Measurements from ENCODE around the gene CERS4. TPM values are rescaled to one million over a fixed set of nuclear protein-coding genes. Genes with fewer than 3 reads are reported as not detected.
"Not testable (repeated sequence)": the region's sequence is repeated elsewhere in the genome, so short reads cannot be mapped to it uniquely, and the experiment has no call there.

CERS4 gene
- total and polyA plus RNA-seq, 4 donors: 30.7 to 67.8 (median 54.4) TPM

DNA sequence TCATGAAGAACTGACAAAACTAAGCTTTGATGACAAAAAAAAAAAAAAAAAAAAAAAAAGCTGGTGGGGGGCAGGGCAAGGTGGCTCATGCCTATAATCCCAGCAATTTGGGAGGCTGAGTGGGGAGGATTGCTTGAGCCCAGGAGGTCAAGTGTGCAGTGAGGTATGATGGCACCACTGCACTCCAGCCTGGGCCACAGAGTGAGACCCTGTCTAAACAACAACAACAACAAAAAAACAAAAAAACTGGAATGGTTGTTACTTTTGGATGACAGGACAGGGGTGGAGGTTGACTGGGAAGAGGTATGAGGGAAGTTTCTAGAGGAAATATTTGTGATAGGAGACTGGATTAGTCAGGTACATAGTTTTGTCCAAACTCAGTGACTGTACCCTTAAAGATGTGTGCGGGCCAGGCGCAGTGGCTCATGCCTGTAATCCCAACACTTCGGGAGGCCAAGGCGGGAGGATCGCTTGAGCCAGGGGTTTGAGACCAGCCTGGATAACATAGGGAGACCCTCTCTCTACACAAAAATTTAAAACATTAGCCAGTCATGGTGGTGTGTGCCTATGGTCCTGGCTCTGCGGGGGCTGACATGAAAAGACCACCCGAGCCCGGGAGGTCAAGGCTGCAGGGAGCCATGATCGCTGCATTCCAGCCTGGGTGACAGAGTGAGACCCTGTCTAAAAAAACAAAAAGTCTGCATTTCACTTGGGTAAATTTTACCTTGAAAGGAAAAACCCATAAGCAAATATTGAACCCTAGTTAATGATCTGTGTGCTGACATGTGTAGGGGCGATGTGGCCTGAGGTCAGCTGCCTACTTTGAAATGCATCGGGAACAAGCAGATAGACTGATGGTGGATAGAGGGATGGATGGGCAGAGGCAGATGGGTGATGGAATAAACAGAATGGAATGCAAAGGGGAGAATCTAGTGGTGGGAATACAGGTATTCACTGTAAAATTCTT is 37.0 kb downstream of the CERS4 start:
- H3K4me3 ChIP-seq: no peak overlapping the region
- H3K27me3 ChIP-seq (ENCODE audit: control insufficient read depth in 3 of 3, insufficient read depth in 3 of 3, low read length in 2 of 3): no peaks in the 10 kb centered on the region
- DNase-seq (no peak), ATAC-seq (ENCODE audit: insufficient read depth, low FRiP score) (no peak)
- no peak overlapping the region for H3K27ac ChIP-seq (ENCODE audit: low read depth in 1 of 2, low read length in 1 of 2)
- WGBS, 2 donors: 90 to 94% methylated on average over 11 of the region's 11 CpGs
- no peak overlapping the region for H3K9ac ChIP-seq (ENCODE audit: insufficient read depth in 1 of 2, low read length in 2 of 2)
- TF ChIP-seq CTCF (IDR thresholded peaks at IDR 0.05; ENCODE audit: control extremely low read depth, extremely low read depth): no peak
- H3K9me3 ChIP-seq (ENCODE audit: control insufficient read depth in 4 of 4, insufficient read depth in 3 of 4, low read length in 3 of 4): peaks cover 0 to 8% (median 3%) of the 10 kb centered on the region in 4 donors
- peaks cover 0 to under 1% (median 0%) of the 10 kb centered on the region in 5 donors for H3K4me1 ChIP-seq (ENCODE audit: control insufficient read depth in 5 of 5, insufficient read depth in 5 of 5, low read length in 5 of 5)
- peaks cover 0 to 19% (median 4%) of the 10 kb centered on the region in 4 donors for H3K36me3 ChIP-seq (ENCODE audit: control insufficient read depth in 4 of 4, insufficient read depth in 4 of 4, low read length in 4 of 4)

- H3K4me1 ChIP-seq (ENCODE audit: control insufficient read depth in 5 of 5, insufficient read depth in 5 of 5, low read length in 5 of 5); H3K27me3 ChIP-seq (ENCODE audit: control insufficient read depth in 3 of 3, insufficient read depth in 3 of 3, low read length in 2 of 3); H3K9ac ChIP-seq (ENCODE audit: insufficient read depth in 1 of 2, low read length in 2 of 2); DNase-seq; H3K4me3 ChIP-seq; H3K27ac ChIP-seq (ENCODE audit: low read depth in 1 of 2, low read length in 1 of 2); ATAC-seq (ENCODE audit: insufficient read depth, low FRiP score); H3K9me3 ChIP-seq (ENCODE audit: control insufficient read depth in 4 of 4, insufficient read depth in 3 of 4, low read length in 3 of 4): not testable (repeated sequence)
- peaks cover 0 to 13% (median 1%) of the 10 kb centered on the region in 4 donors for H3K36me3 ChIP-seq (ENCODE audit: control insufficient read depth in 4 of 4, insufficient read depth in 4 of 4, low read length in 4 of 4)
- WGBS, 2 donors: 93% methylated on average over 9 of the region's 9 CpGs
Observed at GRCh38 chr19:8247129-8247890, 38.1 kb downstream of the CERS4 start.

GRCh38 chr19:8248348-8249328 is 39.5 kb downstream of the CERS4 start:
- Histone ChIP-seq H3K9me3 (ENCODE audit: control insufficient read depth in 4 of 4, insufficient read depth in 3 of 4, low read length in 3 of 4) (no peaks in the 10 kb centered on the region), H3K27me3 (ENCODE audit: control insufficient read depth in 3 of 3, insufficient read depth in 3 of 3, low read length in 2 of 3) (no peaks in the 10 kb centered on the region), H3K9ac (ENCODE audit: insufficient read depth in 1 of 2, low read length in 2 of 2) (no peak overlapping the region), H3K4me1 (ENCODE audit: control insufficient read depth in 5 of 5, insufficient read depth in 5 of 5, low read length in 5 of 5) (no peaks in the 10 kb centered on the region), H3K27ac (ENCODE audit: low read depth in 1 of 2, low read length in 1 of 2) (no peak overlapping the region), H3K36me3 (ENCODE audit: control insufficient read depth in 4 of 4, insufficient read depth in 4 of 4, low read length in 4 of 4) (peaks cover 0 to 5% (median 0%) of the 10 kb centered on the region in 4 donors), H3K4me3 (no peak overlapping the region)
- ATAC-seq (ENCODE audit: insufficient read depth, low FRiP score) (no peak), DNase-seq (no peak)
- TF ChIP-seq CTCF (IDR thresholded peaks at IDR 0.05; ENCODE audit: control extremely low read depth, extremely low read depth): no peak
- 95 to 97% methylated on average over 8 of the region's 8 CpGs for WGBS, 2 donors

Data from lung (tissue), 12 donors.